Measurements from ENCODE around the gene LDLRAD4. TPM values are rescaled to one million over a fixed set of nuclear protein-coding genes. Genes with fewer than 3 reads are reported as not detected.
A peak's percentile ranks its signal among the peaks of the same experiment; 100 is the strongest.

Gene LDLRAD4
- total RNA-seq, 1 donor, result under 0.01 TPM

- TF ChIP-seq CTCF (IDR thresholded peaks at IDR 0.05; ENCODE audit: extremely low read depth, low read depth, low read length), result no peak
- no peak overlapping the region for H3K4me2 ChIP-seq (ENCODE audit: insufficient read depth, low read length)
These were observed 355.8 kb downstream of the LDLRAD4 start for GRCh38 chr18:13574355-13574754.

GRCh38 chr18:13574761-13575160 lies 356.2 kb downstream of the LDLRAD4 start:
- no peaks in the 10 kb centered on the region for H3K36me3 ChIP-seq (ENCODE audit: insufficient read depth, low read length)
- no peak overlapping the region for H3K4me2 ChIP-seq (ENCODE audit: insufficient read depth, low read length)
- H2AFZ ChIP-seq (ENCODE audit: low read length), result no peak overlapping the region
- TF ChIP-seq CTCF (IDR thresholded peaks at IDR 0.05; ENCODE audit: extremely low read depth, low read depth, low read length), result no peak
- H3K79me2 ChIP-seq (ENCODE audit: insufficient read depth, low read length), result no peaks in the 10 kb centered on the region
- no peaks in the 10 kb centered on the region for H4K20me1 ChIP-seq (ENCODE audit: insufficient read depth, low read length)
- peaks cover 8% of the 10 kb centered on the region for H3K27me3 ChIP-seq (ENCODE audit: insufficient read depth, low read length)
- peaks cover 2% of the 10 kb centered on the region for H3K4me1 ChIP-seq (ENCODE audit: insufficient read depth, low read length)
- H3K27ac ChIP-seq (ENCODE audit: low read depth, low read length), result no peak overlapping the region
- H3K4me3 ChIP-seq (ENCODE audit: insufficient read depth, low read length), result no peak overlapping the region
- no peaks in the 10 kb centered on the region for H3K9me3 ChIP-seq (ENCODE audit: low read depth, low read length)
- DNase-seq (ENCODE audit: insufficient read length, low spot score, missing footprints), result no peak

More at GRCh38 chr18:13574355-13574754, 355.8 kb downstream of the LDLRAD4 start:
- no peaks in the 10 kb centered on the region for H4K20me1 ChIP-seq (ENCODE audit: insufficient read depth, low read length)
- no peak overlapping the region for H2AFZ ChIP-seq (ENCODE audit: low read length)
- peaks cover 2% of the 10 kb centered on the region for H3K4me1 ChIP-seq (ENCODE audit: insufficient read depth, low read length)
- H3K27ac ChIP-seq (ENCODE audit: low read depth, low read length), result no peak overlapping the region
- H3K36me3 ChIP-seq (ENCODE audit: insufficient read depth, low read length), result no peaks in the 10 kb centered on the region
- H3K27me3 ChIP-seq (ENCODE audit: insufficient read depth, low read length), result peaks cover 6% of the 10 kb centered on the region
- no peaks in the 10 kb centered on the region for H3K9me3 ChIP-seq (ENCODE audit: low read depth, low read length)
- DNase-seq (ENCODE audit: insufficient read length, low spot score, missing footprints), result no peak
- no peak overlapping the region for H3K4me3 ChIP-seq (ENCODE audit: insufficient read depth, low read length)
- no peaks in the 10 kb centered on the region for H3K79me2 ChIP-seq (ENCODE audit: insufficient read depth, low read length)

GRCh38 chr18:13576598-13576997 lies 358.0 kb downstream of the LDLRAD4 start:
- no peaks in the 10 kb centered on the region for H3K79me2 ChIP-seq (ENCODE audit: insufficient read depth, low read length)
- TF ChIP-seq CTCF (IDR thresholded peaks at IDR 0.05; ENCODE audit: extremely low read depth, low read depth, low read length), result no peak
- no peaks in the 10 kb centered on the region for H3K36me3 ChIP-seq (ENCODE audit: insufficient read depth, low read length)
- H3K4me2 ChIP-seq (ENCODE audit: insufficient read depth, low read length), result no peak overlapping the region
- peaks cover 2% of the 10 kb centered on the region for H3K4me1 ChIP-seq (ENCODE audit: insufficient read depth, low read length)
- no peak for DNase-seq (ENCODE audit: insufficient read length, low spot score, missing footprints)
- H2AFZ ChIP-seq (ENCODE audit: low read length), result no peak overlapping the region
- H3K27me3 ChIP-seq (ENCODE audit: insufficient read depth, low read length), result peaks cover 8% of the 10 kb centered on the region
- no peaks in the 10 kb centered on the region for H4K20me1 ChIP-seq (ENCODE audit: insufficient read depth, low read length)
- no peaks in the 10 kb centered on the region for H3K9me3 ChIP-seq (ENCODE audit: low read depth, low read length)
- no peak overlapping the region for H3K27ac ChIP-seq (ENCODE audit: low read depth, low read length)
- no peak overlapping the region for H3K4me3 ChIP-seq (ENCODE audit: insufficient read depth, low read length)

GRCh38 chr18:13577091-13577697 lies 358.6 kb downstream of the LDLRAD4 start:
- Histone ChIP-seq H3K36me3 (ENCODE audit: insufficient read depth, low read length) (no peaks in the 10 kb centered on the region), H4K20me1 (ENCODE audit: insufficient read depth, low read length) (no peaks in the 10 kb centered on the region), H3K27ac (ENCODE audit: low read depth, low read length) (no peak overlapping the region), H3K4me1 (ENCODE audit: insufficient read depth, low read length) (peaks cover 2% of the 10 kb centered on the region), H3K9me3 (ENCODE audit: low read depth, low read length) (no peaks in the 10 kb centered on the region), H3K4me3 (ENCODE audit: insufficient read depth, low read length) (no peak overlapping the region), H2AFZ (ENCODE audit: low read length) (no peak overlapping the region), H3K27me3 (ENCODE audit: insufficient read depth, low read length) (peaks cover 8% of the 10 kb centered on the region), H3K79me2 (ENCODE audit: insufficient read depth, low read length) (no peaks in the 10 kb centered on the region), H3K4me2 (ENCODE audit: insufficient read depth, low read length) (peak overlapping the region; percentile 53)
- peak; percentile 90 for DNase-seq (ENCODE audit: insufficient read length, low spot score, missing footprints)
- no peak for TF ChIP-seq CTCF (IDR thresholded peaks at IDR 0.05; ENCODE audit: extremely low read depth, low read depth, low read length)
